Smooth muscle cell (in vitro differentiated cells): Measurements from ENCODE around the gene KRT74. TPM values are rescaled to one million over a fixed set of nuclear protein-coding genes. Genes with fewer than 3 reads are reported as not detected.

Experiments
- DNase-seq: peaks from one replicate; lab custom pipeline; 2025; ENCODE audit not compliant: unreplicated experiment; lab: John Stamatoyannopoulos, UW
- H2AFZ ChIP-seq: fragments of 200-600 bp; sonication (generic); 2 replicates; pipeline ENCODE4 v1.6.0; 2016; ENCODE audit warnings: antibody characterized with exemption, low read depth, mild to moderate bottlenecking
- H3F3A ChIP-seq: fragments of 200-600 bp; sonication (generic); 2 replicates; pipeline ENCODE4 v1.6.0; 2017; ENCODE audit warnings: antibody characterized with exemption, low read depth
- H3K27ac ChIP-seq: fragments of 200-600 bp; sonication (generic); 2 replicates; pipeline ENCODE4 v1.5.1; 2016; ENCODE audit warnings: low read depth, mild to moderate bottlenecking
- H3K27me3 ChIP-seq: fragments of 200-600 bp; sonication (generic); 2 replicates; pipeline ENCODE4 v1.6.1; 2016; ENCODE audit warnings: low read depth, mild to moderate bottlenecking
- H3K36me3 ChIP-seq: fragments of 200-600 bp; sonication (generic); 2 replicates; pipeline ENCODE4 v1.5.1; 2016; ENCODE audit warnings: low read depth
- H3K4me1 ChIP-seq: fragments of 200-600 bp; sonication (generic); 2 replicates; pipeline ENCODE4 v1.5.1; 2016; ENCODE audit warnings: low read depth
- H3K4me2 ChIP-seq: fragments of 200-600 bp; sonication (generic); 2 replicates; pipeline ENCODE4 v1.6.0; 2016; ENCODE audit warnings: mild to moderate bottlenecking
- H3K4me3 ChIP-seq: fragments of 200-600 bp; sonication (generic); 2 replicates; pipeline ENCODE4 v1.5.1; 2016; ENCODE audit warnings: mild to moderate bottlenecking
- H3K79me2 ChIP-seq: fragments of 200-600 bp; sonication (generic); 2 replicates; pipeline ENCODE4 v1.6.0; 2016; ENCODE audit warnings: low read depth, mild to moderate bottlenecking
- H3K9ac ChIP-seq: fragments of 200-600 bp; sonication (generic); 2 replicates; pipeline ENCODE4 v1.6.0; 2016; ENCODE audit warnings: low read depth
- H3K9me3 ChIP-seq: fragments of 200-600 bp; sonication (generic); replicated peaks from 2 replicates; pipeline ENCODE4 v1.5.1; 2016; ENCODE audit warnings: low read depth
- H4K20me1 ChIP-seq: fragments of 200-600 bp; sonication (generic); 2 replicates; pipeline ENCODE4 v1.6.0; 2016; ENCODE audit warnings: low read depth
- WGBS: methylation state at CpG from one replicate; pipeline ENCODE4 v1.1.7; 2016; ENCODE audit warnings: low lambda C conversion rate; 5-methylcytosine and 5-hydroxymethylcytosine counted together
- polyA plus RNA-seq: library from polyadenylated mRNA; unstranded; fragments of >200 nt; fragmentation: Nextera tagmentation; extraction: Ambion mirVana; gene quantifications from 2 replicates; pipeline ENCODE4 v1.2.1, GENCODE V29; 2016
- total RNA-seq: library from RNA; depleted of rRNA; stranded (reverse); fragments of >200 nt; gene quantifications from 2 replicates; pipeline ENCODE4 v1.2.3, GENCODE V29; 2014
- TF ChIP-seq, protein P1 (sequence below): fragments of 200-600 bp; sonication (generic); IDR thresholded peaks from 2 replicates; pipeline ENCODE4 v1.5.1; 2017; ENCODE audit warnings: borderline replicate concordance, mild to moderate bottlenecking, antibody characterized with exemption; ENCODE audit not compliant: insufficient read depth, poor library complexity, severe bottlenecking

Gene KRT74
- total and polyA plus RNA-seq, 2 experiments from 2014 or later: not detected

DNA sequence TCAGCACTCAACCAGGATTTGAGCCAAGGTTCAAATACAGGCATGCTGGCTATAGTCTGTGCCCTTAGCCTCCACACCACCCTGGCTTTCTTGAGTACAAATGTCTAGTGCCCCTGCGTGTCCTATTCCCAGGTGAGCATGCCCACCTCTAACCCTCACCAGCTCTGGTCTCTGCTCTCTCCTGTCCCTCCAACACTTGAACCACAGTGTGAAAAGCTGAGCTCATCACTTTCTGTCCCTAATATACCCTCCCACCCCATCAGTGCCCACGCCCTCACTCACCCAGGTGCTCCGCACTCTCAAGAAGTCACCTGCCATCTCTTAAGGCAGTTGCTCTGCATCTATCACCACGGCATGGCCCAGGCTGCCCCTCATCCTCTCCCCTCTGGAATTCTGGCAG is 13.7 kb downstream of the KRT74 start:
- no peak overlapping the region for H3K9ac ChIP-seq
- no peaks in the 10 kb centered on the region for H3F3A ChIP-seq
- H3K27me3 ChIP-seq: peaks cover 39% of the 10 kb centered on the region
- H3K9me3 ChIP-seq: no peaks in the 10 kb centered on the region
- no peak for DNase-seq
- no peak overlapping the region for H3K27ac ChIP-seq
- H3K4me1 ChIP-seq: no peaks in the 10 kb centered on the region
- no peaks in the 10 kb centered on the region for H3K79me2 ChIP-seq
- TF ChIP-seq, protein P1, sequence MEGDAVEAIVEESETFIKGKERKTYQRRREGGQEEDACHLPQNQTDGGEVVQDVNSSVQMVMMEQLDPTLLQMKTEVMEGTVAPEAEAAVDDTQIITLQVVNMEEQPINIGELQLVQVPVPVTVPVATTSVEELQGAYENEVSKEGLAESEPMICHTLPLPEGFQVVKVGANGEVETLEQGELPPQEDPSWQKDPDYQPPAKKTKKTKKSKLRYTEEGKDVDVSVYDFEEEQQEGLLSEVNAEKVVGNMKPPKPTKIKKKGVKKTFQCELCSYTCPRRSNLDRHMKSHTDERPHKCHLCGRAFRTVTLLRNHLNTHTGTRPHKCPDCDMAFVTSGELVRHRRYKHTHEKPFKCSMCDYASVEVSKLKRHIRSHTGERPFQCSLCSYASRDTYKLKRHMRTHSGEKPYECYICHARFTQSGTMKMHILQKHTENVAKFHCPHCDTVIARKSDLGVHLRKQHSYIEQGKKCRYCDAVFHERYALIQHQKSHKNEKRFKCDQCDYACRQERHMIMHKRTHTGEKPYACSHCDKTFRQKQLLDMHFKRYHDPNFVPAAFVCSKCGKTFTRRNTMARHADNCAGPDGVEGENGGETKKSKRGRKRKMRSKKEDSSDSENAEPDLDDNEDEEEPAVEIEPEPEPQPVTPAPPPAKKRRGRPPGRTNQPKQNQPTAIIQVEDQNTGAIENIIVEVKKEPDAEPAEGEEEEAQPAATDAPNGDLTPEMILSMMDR: no peak
- H3K4me2 ChIP-seq: no peak overlapping the region
- 93% methylated on average over 4 of the region's 4 CpGs for WGBS
- no peak overlapping the region for H2AFZ ChIP-seq
- H3K36me3 ChIP-seq: no peaks in the 10 kb centered on the region
- no peak overlapping the region for H3K4me3 ChIP-seq
- no peaks in the 10 kb centered on the region for H4K20me1 ChIP-seq

GRCh38 chr12:52558781-52559445 is 14.7 kb downstream of the KRT74 start:
- no peaks in the 10 kb centered on the region for H3F3A ChIP-seq
- H3K36me3 ChIP-seq: no peaks in the 10 kb centered on the region
- H3K4me3 ChIP-seq: no peak overlapping the region
- H3K27ac ChIP-seq: no peak overlapping the region
- no peak for DNase-seq
- H3K9ac ChIP-seq: no peak overlapping the region
- H4K20me1 ChIP-seq: no peaks in the 10 kb centered on the region
- H3K79me2 ChIP-seq: no peaks in the 10 kb centered on the region
- WGBS: 91% methylated on average over 8 of the region's 8 CpGs
- peaks cover 30% of the 10 kb centered on the region for H3K27me3 ChIP-seq
- H3K4me1 ChIP-seq: no peaks in the 10 kb centered on the region
- TF ChIP-seq, protein P1: no peak
- no peak overlapping the region for H2AFZ ChIP-seq
- no peaks in the 10 kb centered on the region for H3K9me3 ChIP-seq
- H3K4me2 ChIP-seq: no peak overlapping the region

DNA sequence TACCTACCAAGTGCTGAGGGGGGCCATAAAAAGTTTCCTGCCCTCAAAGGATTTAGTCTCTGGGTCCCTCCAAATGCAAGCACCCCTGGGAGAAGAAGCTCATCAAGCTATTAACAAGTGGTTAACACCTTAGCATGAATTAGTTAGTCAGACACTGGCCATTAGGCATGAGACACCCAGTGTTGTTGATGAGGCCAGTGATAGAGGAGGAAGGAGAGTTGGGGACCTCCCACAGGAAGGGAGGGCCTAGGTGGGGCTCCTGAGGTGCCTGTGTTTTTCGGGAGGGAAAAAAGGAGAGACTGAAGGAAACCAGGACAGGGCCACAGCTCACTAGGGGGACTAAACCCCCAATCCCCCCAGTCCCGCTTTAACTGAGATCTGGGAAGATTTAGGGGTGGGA is 16.2 kb downstream of the KRT74 start:
- Histone ChIP-seq H3K27ac (no peak overlapping the region), H4K20me1 (no peaks in the 10 kb centered on the region), H3K9ac (no peak overlapping the region), H3K4me2 (no peak overlapping the region), H3K27me3 (peaks cover 28% of the 10 kb centered on the region), H2AFZ (no peak overlapping the region), H3K9me3 (no peaks in the 10 kb centered on the region), H3K36me3 (no peaks in the 10 kb centered on the region), H3K4me1 (no peaks in the 10 kb centered on the region), H3K79me2 (no peaks in the 10 kb centered on the region), H3F3A (no peaks in the 10 kb centered on the region), H3K4me3 (no peak overlapping the region)
- 80% methylated on average over 2 of the region's 2 CpGs for WGBS
- TF ChIP-seq, protein P1: no peak
- no peak for DNase-seq

- Histone ChIP-seq H3K79me2 (no peaks in the 10 kb centered on the region), H3K4me3 (no peak overlapping the region), H3K36me3 (no peaks in the 10 kb centered on the region), H3K27ac (no peak overlapping the region), H3K4me1 (no peaks in the 10 kb centered on the region), H2AFZ (no peak overlapping the region), H4K20me1 (no peaks in the 10 kb centered on the region), H3F3A (no peaks in the 10 kb centered on the region), H3K27me3 (peaks cover 15% of the 10 kb centered on the region), H3K9me3 (no peaks in the 10 kb centered on the region), H3K9ac (no peak overlapping the region), H3K4me2 (no peak overlapping the region)
- no peak for DNase-seq
- TF ChIP-seq, protein P1: no peak
- 67% methylated on average over 6 of the region's 6 CpGs for WGBS
Observed at GRCh38 chr12:52555577-52555976, 18.1 kb downstream of the KRT74 start.
